ENCODE data around the gene USP7. TPM values are rescaled to one million over a fixed set of nuclear protein-coding genes. Genes with fewer than 3 reads are reported as not detected.

The USP7 gene
- total RNA-seq, 1 donor from 2014 or later = 159 TPM

- Mint-ChIP-seq H3K36me3 (ENCODE audit: insufficient read depth) (no peaks in the 10 kb centered on the region), H3K4me3 (ENCODE audit: low read depth) (no peak overlapping the region), H3K27ac (peak overlapping the region; percentile 33), H3K4me1 (ENCODE audit: low read depth) (peaks cover 50% of the 10 kb centered on the region), H3K9me3 (ENCODE audit: low read depth) (no peaks in the 10 kb centered on the region), H3K27me3 (no peaks in the 10 kb centered on the region)
- no peak for TF ChIP-seq CTCF (IDR thresholded peaks at IDR 0.05; ENCODE audit: unreplicated experiment)
- DNase-seq (ENCODE audit: low spot score, unreplicated experiment) = no peak
These were observed 7.2 kb downstream of the USP7 start for GRCh38 chr16:8956265-8957062.

- Mint-ChIP-seq H3K36me3 (ENCODE audit: insufficient read depth) (no peaks in the 10 kb centered on the region), H3K4me1 (ENCODE audit: low read depth) (peaks cover 50% of the 10 kb centered on the region), H3K4me3 (ENCODE audit: low read depth) (no peak overlapping the region), H3K9me3 (ENCODE audit: low read depth) (no peaks in the 10 kb centered on the region), H3K27me3 (no peaks in the 10 kb centered on the region), H3K27ac (no peak overlapping the region)
- TF ChIP-seq CTCF (IDR thresholded peaks at IDR 0.05; ENCODE audit: unreplicated experiment) = no peak
- no peak for DNase-seq (ENCODE audit: low spot score, unreplicated experiment)
These were observed 7.9 kb downstream of the USP7 start for GRCh38 chr16:8955828-8956227.

GRCh38 chr16:8953064-8953463 lies 10.6 kb downstream of the USP7 start:
- no peak for TF ChIP-seq CTCF (IDR thresholded peaks at IDR 0.05; ENCODE audit: unreplicated experiment)
- H3K4me1 Mint-ChIP-seq (ENCODE audit: low read depth) = peaks cover 45% of the 10 kb centered on the region
- H3K9me3 Mint-ChIP-seq (ENCODE audit: low read depth) = no peaks in the 10 kb centered on the region
- H3K36me3 Mint-ChIP-seq (ENCODE audit: insufficient read depth) = no peaks in the 10 kb centered on the region
- H3K4me3 Mint-ChIP-seq (ENCODE audit: low read depth) = no peak overlapping the region
- H3K27ac Mint-ChIP-seq = peak overlapping the region; percentile 90
- H3K27me3 Mint-ChIP-seq = no peaks in the 10 kb centered on the region
- DNase-seq (ENCODE audit: low spot score, unreplicated experiment) = no peak

GRCh38 chr16:8952281-8952751 lies 11.4 kb downstream of the USP7 start:
- no peak overlapping the region for H3K4me3 Mint-ChIP-seq (ENCODE audit: low read depth)
- no peaks in the 10 kb centered on the region for H3K27me3 Mint-ChIP-seq
- H3K36me3 Mint-ChIP-seq (ENCODE audit: insufficient read depth) = no peaks in the 10 kb centered on the region
- H3K27ac Mint-ChIP-seq = peak overlapping the region; percentile 29
- no peak for TF ChIP-seq CTCF (IDR thresholded peaks at IDR 0.05; ENCODE audit: unreplicated experiment)
- H3K9me3 Mint-ChIP-seq (ENCODE audit: low read depth) = no peaks in the 10 kb centered on the region
- peaks cover 49% of the 10 kb centered on the region for H3K4me1 Mint-ChIP-seq (ENCODE audit: low read depth)
- DNase-seq (ENCODE audit: low spot score, unreplicated experiment) = no peak

- TF ChIP-seq CTCF (IDR thresholded peaks at IDR 0.05; ENCODE audit: unreplicated experiment) = no peak
- H3K36me3 Mint-ChIP-seq (ENCODE audit: insufficient read depth) = no peaks in the 10 kb centered on the region
- no peak for DNase-seq (ENCODE audit: low spot score, unreplicated experiment)
- peaks cover 52% of the 10 kb centered on the region for H3K4me1 Mint-ChIP-seq (ENCODE audit: low read depth)
- no peaks in the 10 kb centered on the region for H3K27me3 Mint-ChIP-seq
- no peak overlapping the region for H3K4me3 Mint-ChIP-seq (ENCODE audit: low read depth)
- no peaks in the 10 kb centered on the region for H3K9me3 Mint-ChIP-seq (ENCODE audit: low read depth)
- H3K27ac Mint-ChIP-seq = peak overlapping the region; percentile 51
These were observed 12.0 kb downstream of the USP7 start for GRCh38 chr16:8951447-8952280.

Data from progenitor cell of endocrine pancreas (in vitro differentiated cells).